GM10266 (cell line): ENCODE data around the gene DPP4.

ENCODE experiments used
- DNase-seq: peaks from one replicate; pipeline ENCODE4 v3.0.0; 2012; ENCODE audit errors: extremely low spot score
- TF ChIP-seq, protein P1 (sequence below): IDR thresholded peaks from 2 replicates; pipeline ENCODE4 v1.5.1; 2012; ENCODE audit warnings: mild to moderate bottlenecking, low read depth; ENCODE audit not compliant: control insufficient read depth, insufficient read depth; ENCODE audit errors: missing control alignments

DPP4 gene

GRCh38 chr2:162000431-162000830, 73.6 kb downstream of the DPP4 start:
- DNase-seq, result no peak
- TF ChIP-seq, protein P1, sequence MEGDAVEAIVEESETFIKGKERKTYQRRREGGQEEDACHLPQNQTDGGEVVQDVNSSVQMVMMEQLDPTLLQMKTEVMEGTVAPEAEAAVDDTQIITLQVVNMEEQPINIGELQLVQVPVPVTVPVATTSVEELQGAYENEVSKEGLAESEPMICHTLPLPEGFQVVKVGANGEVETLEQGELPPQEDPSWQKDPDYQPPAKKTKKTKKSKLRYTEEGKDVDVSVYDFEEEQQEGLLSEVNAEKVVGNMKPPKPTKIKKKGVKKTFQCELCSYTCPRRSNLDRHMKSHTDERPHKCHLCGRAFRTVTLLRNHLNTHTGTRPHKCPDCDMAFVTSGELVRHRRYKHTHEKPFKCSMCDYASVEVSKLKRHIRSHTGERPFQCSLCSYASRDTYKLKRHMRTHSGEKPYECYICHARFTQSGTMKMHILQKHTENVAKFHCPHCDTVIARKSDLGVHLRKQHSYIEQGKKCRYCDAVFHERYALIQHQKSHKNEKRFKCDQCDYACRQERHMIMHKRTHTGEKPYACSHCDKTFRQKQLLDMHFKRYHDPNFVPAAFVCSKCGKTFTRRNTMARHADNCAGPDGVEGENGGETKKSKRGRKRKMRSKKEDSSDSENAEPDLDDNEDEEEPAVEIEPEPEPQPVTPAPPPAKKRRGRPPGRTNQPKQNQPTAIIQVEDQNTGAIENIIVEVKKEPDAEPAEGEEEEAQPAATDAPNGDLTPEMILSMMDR, result no peak

- TF ChIP-seq, protein P1, result no peak
- no peak for DNase-seq
Measured at GRCh38 chr2:161999321-161999720, 74.7 kb downstream of the DPP4 start.

DNA sequence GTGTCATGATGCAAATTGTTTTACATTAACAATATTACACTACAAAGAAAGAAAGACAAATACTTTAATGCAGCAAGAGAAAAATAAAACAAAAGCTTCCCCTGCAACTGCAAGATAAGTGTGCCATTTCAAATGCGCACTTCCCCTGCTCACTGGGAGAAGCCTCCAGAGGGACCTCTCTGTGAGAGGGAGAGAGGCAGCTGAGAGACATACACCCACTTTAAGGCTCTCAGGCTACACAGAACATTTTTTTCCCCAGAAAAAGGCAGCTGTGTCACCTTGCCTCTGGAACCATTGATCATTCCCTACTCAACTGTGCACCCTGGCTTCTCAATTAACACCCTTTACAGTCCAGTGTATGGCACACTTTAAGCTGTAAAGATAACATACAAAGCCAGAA, 75.2 kb downstream of the DPP4 start:
- no peak for DNase-seq
- TF ChIP-seq, protein P1, result no peak

DNA sequence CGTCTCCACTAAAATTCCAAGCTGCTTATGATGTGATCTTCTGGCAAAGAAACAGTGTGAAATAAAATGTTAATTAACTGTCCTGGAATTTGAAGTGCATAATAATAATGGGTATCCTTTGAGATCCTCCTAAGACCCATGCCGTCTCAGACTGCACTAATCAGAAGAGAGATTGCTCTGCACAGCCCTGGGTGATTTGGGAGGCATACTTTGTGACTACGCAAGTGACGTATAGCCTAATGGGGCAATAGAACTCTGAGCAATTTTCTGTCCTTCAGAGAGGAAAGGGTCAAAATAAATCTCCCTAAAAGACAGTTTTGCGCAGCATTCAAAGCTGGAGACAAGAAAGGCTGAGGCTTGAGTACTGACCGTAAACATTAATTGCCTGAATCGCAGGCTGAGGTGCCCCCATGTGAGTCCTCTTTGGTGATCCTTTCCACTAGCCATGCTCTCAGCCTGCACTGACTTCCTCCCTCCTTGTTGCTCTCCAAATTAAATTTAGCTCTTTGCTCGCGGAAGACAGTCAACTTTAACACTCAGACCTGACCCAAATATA, 76.0 kb downstream of the DPP4 start:
- DNase-seq, result no peak
- TF ChIP-seq, protein P1, result no peak

DNA sequence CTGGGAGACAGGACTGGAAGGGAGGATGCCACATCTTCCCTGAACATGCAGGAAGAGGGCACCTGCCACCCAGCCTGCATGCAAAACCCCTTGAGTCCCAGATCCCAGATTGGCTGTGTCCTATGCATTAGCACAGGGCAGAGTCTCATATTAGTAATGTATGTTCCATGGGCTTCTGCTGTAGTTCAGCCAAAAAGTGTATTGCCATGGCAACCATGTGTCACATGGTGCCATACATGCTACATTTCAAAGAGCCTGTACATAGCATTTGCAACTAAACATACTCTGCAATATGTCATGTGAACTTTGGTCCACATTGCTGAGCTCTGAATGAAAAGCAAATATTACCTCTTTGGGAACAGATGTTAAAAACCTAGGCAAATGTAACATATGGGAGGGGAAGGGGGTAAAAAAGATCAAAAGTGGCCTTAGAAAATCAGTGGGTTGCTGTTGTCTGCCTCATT, 78.4 kb downstream of the DPP4 start:
- TF ChIP-seq, protein P1, result no peak
- no peak for DNase-seq

- DNase-seq, result no peak
- TF ChIP-seq, protein P1, result no peak
Measured at GRCh38 chr2:161994761-161995520, 79.1 kb downstream of the DPP4 start.

GRCh38 chr2:161992531-161992930, 81.5 kb downstream of the DPP4 start:
- DNase-seq, result no peak
- TF ChIP-seq, protein P1, result no peak
